Measurements from ENCODE around the gene PTPN6.

DNA sequence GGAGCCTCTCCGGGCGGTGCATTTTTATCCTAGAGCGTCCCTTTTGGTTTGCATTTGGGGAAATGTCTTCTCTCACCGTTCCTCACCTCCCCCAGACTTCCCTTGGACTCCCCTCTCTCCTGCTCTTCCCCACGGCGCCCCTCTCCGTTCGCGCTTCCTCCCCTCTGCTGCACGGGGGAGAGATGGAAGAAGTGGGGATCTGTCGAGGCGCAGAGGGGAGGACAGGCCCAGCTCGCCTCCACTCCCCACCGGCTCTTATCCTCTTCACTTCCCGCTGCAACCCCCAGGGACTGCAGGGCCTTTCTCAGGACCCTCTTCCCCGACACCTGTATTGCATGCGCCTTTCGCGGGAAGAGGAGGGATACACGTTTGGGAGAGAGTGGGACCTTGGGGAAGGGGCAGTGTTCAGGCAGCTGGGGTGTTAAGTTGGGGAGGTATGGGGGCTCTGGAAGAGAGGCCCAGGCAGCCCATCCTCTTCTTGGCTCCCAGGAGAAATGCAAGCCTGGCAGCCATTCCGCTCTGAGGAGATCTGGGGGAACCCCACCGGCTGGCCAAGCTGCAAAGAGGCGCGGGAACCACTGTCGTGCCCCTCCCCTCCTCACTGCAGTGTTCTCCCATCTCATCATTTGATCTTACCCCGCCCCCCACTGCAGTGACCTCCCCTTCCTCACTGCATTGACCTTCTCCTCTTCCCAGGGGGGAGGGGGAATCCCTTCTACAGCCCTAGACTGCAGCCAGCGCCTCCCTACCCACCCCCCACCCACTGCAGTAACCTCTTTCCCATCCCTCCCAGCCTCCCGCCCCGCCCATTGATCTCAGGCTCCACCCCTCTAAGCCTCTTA lies 36.0 kb upstream of the PTPN6 start:
- TF ChIP-seq POLR2A (IDR thresholded peaks at IDR 0.05), result no peak
- TF ChIP-seq, protein P1, sequence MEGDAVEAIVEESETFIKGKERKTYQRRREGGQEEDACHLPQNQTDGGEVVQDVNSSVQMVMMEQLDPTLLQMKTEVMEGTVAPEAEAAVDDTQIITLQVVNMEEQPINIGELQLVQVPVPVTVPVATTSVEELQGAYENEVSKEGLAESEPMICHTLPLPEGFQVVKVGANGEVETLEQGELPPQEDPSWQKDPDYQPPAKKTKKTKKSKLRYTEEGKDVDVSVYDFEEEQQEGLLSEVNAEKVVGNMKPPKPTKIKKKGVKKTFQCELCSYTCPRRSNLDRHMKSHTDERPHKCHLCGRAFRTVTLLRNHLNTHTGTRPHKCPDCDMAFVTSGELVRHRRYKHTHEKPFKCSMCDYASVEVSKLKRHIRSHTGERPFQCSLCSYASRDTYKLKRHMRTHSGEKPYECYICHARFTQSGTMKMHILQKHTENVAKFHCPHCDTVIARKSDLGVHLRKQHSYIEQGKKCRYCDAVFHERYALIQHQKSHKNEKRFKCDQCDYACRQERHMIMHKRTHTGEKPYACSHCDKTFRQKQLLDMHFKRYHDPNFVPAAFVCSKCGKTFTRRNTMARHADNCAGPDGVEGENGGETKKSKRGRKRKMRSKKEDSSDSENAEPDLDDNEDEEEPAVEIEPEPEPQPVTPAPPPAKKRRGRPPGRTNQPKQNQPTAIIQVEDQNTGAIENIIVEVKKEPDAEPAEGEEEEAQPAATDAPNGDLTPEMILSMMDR (IDR thresholded peaks at IDR 0.05), result no peak
- no peak for TF ChIP-seq EP300 (IDR thresholded peaks at IDR 0.05)
